ENCODE results near the gene HIF1A. TPM values are rescaled to one million over a fixed set of nuclear protein-coding genes. Genes with fewer than 3 reads are reported as not detected.

Gene HIF1A
- total and polyA plus RNA-seq, 2 donors (not counting 3 experiments of a cell fraction or from before 2014, with no cell fraction given) = 58.3 to 179 TPM

DNA sequence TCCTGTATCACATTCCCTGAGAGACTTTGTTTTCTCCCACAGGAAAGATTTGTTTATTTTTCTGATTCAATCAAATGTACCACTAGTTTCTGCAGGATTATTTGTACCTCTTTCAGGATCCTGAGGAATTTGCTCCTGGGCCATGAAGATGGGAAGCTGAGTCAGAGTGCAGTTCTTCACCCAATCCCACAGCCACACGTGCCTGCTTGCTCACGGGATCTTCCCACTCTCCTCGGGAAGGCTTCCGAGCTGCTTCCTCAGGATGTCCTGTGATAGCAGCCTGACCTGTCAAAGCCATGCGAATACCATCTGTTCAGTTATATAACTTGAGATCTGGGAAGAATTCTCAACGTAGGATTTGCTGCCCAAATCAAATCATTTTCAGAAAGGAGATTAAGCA, 41.8 kb upstream of the HIF1A start:
- Histone ChIP-seq H3K4me3 (replicated peaks in 1 of 3; ENCODE audit: insufficient read depth in 1 of 3, low read depth in 1 of 3, low read length in 3 of 3) (no peak overlapping the region), H3K9me3 (replicated peaks; ENCODE audit: control insufficient read depth, insufficient read depth, low read length) (no peaks in the 10 kb centered on the region), H3K9me1 (replicated peaks; ENCODE audit: control insufficient read depth, extremely low read depth, insufficient read depth, low read length) (no peaks in the 10 kb centered on the region), H3K27ac (ENCODE audit: insufficient read depth, low read depth, low read length) (peak overlapping the region; percentile 14), H3K79me2 (ENCODE audit: control insufficient read depth, insufficient read depth, low read length) (no peaks in the 10 kb centered on the region), H3K36me3 (ENCODE audit: control insufficient read depth in 2 of 2, extremely low read depth in 1 of 2, insufficient read depth in 2 of 2, low read length in 2 of 2) (no peaks in the 10 kb centered on the region), H3K9ac (replicated peaks; ENCODE audit: extremely low read depth, insufficient read depth, low read length) (no peak overlapping the region), H4K20me1 (replicated peaks; ENCODE audit: control insufficient read depth, extremely low read depth, insufficient read depth, low read length) (no peaks in the 10 kb centered on the region), H2AFZ (ENCODE audit: low read depth, low read length) (no peak overlapping the region), H3K4me2 (ENCODE audit: insufficient read depth, low read length) (peak overlapping the region; percentile 69), H3K4me1 (ENCODE audit: control insufficient read depth, extremely low read depth, insufficient read depth, low read length) (peaks cover 19% of the 10 kb centered on the region), H3K27me3 (ENCODE audit: control insufficient read depth in 2 of 2, insufficient read depth in 2 of 2, low read length in 2 of 2) (no peaks in the 10 kb centered on the region)
- TF ChIP-seq, protein P1, sequence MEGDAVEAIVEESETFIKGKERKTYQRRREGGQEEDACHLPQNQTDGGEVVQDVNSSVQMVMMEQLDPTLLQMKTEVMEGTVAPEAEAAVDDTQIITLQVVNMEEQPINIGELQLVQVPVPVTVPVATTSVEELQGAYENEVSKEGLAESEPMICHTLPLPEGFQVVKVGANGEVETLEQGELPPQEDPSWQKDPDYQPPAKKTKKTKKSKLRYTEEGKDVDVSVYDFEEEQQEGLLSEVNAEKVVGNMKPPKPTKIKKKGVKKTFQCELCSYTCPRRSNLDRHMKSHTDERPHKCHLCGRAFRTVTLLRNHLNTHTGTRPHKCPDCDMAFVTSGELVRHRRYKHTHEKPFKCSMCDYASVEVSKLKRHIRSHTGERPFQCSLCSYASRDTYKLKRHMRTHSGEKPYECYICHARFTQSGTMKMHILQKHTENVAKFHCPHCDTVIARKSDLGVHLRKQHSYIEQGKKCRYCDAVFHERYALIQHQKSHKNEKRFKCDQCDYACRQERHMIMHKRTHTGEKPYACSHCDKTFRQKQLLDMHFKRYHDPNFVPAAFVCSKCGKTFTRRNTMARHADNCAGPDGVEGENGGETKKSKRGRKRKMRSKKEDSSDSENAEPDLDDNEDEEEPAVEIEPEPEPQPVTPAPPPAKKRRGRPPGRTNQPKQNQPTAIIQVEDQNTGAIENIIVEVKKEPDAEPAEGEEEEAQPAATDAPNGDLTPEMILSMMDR (IDR thresholded peaks at IDR 0.05; ENCODE audit: extremely low read depth in 1 of 2, insufficient read depth in 1 of 2, low read depth in 1 of 2, low read length in 2 of 2) = no peak
- TF ChIP-seq GATA2 (IDR thresholded peaks at IDR 0.05; ENCODE audit: insufficient read depth, insufficient read length, low read depth, low read length) (peak; percentile 95), FOS (IDR thresholded peaks at IDR 0.05; ENCODE audit: borderline replicate concordance, insufficient read depth, low read length) (peak; percentile 97), EZH2 (IDR thresholded peaks at IDR 0.05; ENCODE audit: borderline replicate concordance, low read depth, low read length, severe bottlenecking) (no peak), MYC (IDR thresholded peaks at IDR 0.05; ENCODE audit: low read depth, low read length) (peak; percentile 94), POLR2AphosphoS5 (IDR thresholded peaks at IDR 0.05; ENCODE audit: insufficient read depth, low read depth, low read length) (peak; percentile 95), JUN (IDR thresholded peaks at IDR 0.05; ENCODE audit: borderline replicate concordance, insufficient read depth, insufficient read length, low read depth) (peak; percentile 59), POLR2A (IDR thresholded peaks at IDR 0.05; ENCODE audit: low read depth, low read length) (no peak)
- TF ChIP-seq, protein P2, sequence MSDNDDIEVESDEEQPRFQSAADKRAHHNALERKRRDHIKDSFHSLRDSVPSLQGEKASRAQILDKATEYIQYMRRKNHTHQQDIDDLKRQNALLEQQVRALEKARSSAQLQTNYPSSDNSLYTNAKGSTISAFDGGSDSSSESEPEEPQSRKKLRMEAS (IDR thresholded peaks at IDR 0.05; ENCODE audit: insufficient read depth, insufficient read length) = peak; percentile 84
- intact Hi-C loops (cut with micrococcal nuclease) = loop anchor here (1.0 kb wide), 6 partner anchors 9 to 177 kb away; partner anchors contain the start of gene HIF1A
- ChIA-PET CTCF (interaction anchor here (0.7 to 1.8 kb wide), 6 partner anchors 44 to 152 kb away, joined by 3 to 8 read pairs (median 4); no protein-coding TSS in a partner anchor), POLR2A (no interaction called here)
- dilution Hi-C loops (cut with MboI; ENCODE audit: extremely low pct_ligation_motif_present, low sequenced_read_pairs) = no loop called here
- no TSS peak for BruUV-seq (replicated peaks)
- peak; percentile 96 for FAIRE-seq
- DNase-seq (ENCODE audit: low read depth, low spot score) = peak; percentile 92
